ENCODE measurements around the gene GK.
"Not testable (repeated sequence)": the region's sequence is repeated elsewhere in the genome, so short reads cannot be mapped to it uniquely, and the experiment has no call there.

Gene GK

DNA sequence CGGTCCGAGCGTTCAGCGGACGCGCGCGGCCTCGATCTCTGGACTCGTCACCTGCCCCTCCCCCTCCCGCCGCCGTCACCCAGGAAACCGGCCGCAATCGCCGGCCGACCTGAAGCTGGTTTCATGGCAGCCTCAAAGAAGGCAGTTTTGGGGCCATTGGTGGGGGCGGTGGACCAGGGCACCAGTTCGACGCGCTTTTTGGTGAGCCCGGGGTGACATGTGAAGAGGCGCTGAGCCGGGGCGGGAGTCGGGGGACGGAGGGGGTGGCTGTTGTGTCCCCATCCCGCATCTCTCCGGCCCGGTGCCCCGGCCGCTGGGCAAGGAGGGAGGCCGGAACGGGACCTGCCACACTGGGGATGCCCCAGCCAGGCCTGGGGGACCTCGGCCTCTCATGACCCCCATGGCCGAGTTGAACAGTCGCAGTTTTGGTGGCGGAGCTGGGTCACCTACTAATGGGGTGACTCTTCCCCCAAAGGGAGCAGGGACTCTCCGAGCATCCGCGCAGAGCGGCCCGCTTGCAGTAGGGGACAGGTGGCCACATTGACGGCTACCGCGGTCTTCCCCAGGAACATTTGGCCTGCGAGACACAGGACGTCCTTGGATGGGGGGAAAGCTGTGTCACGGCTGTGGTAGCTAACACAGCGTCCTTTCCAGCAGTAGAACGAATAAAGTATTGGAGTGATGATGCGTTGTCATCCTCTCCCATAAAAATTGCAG, at the start of gene GK:
TSS of gene GK (plus strand) at position 9 of the 717 bp plus-strand sequence. CDS start at position 124, 115 bp downstream.
- DNase-seq (ENCODE audit: low read depth in 2 of 2): no peak

DNA sequence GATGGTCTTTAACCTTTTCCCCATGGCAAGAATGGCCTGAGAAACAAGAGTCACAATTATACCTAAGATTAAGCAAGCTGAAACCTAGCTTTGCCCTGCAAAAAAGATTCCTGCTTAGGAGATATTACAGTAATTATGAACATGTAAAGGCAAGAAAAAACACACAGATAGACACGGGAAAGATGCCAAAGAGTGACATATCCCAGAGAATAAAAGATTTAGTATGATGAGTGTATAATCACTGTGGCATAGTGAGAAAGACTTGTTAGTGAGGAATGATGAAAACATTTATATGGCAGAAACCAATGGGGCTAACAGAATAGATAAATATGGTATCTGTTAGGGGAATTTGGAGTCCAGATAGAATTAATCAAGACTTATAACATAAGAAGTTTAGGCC, 46.1 kb upstream of the GK start:
- DNase-seq (ENCODE audit: low read depth in 2 of 2): no peak

DNA sequence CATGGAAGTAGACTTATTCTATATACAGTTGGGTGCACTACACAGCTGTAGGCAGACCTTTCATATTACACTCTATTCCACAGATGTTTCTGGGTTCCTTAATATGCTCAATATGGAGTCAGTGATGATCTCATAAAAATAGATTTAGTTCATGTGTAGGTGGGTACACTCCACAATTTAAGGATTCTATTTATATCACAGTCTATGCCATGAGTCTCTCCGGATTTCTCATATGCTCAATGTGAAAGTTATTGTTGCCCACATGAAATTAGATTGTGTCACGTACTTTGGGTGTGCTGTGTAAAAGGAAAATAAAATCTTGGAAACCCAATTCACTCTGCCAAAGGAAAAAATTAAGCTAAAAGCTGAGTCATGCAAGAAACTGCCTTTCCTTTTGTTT, 43.2 kb upstream of the GK start:
- DNase-seq (ENCODE audit: low read depth in 2 of 2): no peak

DNA sequence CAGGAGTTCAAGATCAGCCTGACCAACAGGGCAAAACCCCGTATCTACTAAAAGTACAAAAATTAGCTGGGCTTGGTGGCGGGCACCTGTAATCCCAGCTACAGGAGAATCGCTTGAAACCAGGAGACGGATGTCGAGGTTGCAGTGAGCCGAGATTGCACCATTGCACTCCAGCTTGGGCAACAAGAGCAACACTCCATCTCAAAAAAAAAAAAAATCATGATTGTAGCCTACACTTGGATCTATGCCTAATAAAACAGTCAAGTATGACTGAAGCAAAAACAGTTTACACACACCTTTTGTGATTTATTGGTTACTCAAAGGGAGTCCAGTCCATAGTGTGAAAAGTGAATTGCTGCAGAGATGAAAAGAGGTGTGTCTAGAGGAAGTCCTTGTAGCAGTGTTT, 41.0 kb upstream of the GK start:
- DNase-seq (ENCODE audit: low read depth in 2 of 2): no peak

DNA sequence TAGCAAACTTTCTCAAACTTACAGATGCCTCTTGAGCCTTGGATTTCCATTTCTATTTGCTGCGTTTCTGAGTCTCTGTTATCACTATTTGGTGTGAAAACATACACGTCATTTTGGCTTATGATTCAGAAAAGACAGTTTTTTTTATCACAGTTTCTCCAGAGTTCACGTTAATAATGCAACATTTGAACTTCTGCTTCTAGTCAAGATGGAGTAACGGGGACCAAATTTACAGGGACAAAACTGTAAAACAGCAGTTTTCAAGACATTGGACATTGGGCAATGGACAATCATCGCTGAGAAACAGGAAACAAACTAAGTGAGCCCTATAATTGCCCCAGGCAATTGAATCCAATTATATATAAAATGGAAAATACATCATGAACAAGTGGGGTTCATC, 39.5 kb upstream of the GK start:
- DNase-seq (ENCODE audit: low read depth in 2 of 2): no peak

DNA sequence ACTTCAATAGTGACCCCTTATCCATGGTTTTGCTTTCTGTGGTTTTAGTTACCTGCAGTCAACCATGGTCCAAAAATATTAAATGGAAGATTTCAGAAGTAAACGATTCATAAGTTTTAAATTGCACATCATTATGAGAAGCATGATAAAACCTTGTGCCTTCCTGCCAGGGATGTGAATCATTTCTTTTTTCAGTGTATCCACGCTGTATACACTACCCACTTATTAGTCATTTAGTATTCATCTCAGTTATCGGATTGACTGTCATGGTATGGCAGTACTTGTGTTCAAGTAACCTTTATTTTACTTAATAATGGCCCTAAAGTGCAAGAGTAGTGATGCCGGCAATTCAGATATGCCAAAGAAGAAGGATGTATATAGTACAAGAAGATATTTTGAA, 38.0 kb upstream of the GK start:
- DNase-seq (ENCODE audit: low read depth in 2 of 2): no peak

DNA sequence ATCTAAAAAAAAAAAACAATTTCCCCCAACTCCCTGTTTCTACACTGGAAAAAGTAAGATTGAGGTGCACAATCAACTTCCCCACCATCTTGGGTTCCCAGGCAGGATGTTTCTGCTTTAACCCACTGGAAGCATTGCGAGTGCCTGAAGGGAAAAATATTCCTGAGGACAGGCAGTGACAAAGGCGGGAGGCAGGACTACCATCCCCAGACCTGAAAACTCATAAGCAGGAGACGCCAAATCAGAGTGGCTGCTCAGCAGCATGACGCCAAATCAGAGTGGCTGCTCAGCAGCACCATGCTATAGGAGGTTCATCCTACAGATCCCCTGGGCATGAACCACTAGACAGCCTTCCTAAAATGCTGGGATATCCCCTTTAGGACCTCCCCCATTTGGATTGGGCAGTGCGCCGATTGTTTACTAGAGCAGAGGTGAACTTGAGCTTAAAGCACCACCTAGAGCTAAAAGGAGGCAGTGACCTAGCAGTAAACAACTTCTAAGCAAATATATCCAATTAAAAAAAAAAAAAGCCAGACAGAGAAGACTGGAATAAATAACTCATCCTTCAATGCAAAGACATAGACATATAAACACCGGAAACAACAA, 35.0 kb upstream of the GK start:
- DNase-seq (ENCODE audit: low read depth in 2 of 2): no peak

DNA sequence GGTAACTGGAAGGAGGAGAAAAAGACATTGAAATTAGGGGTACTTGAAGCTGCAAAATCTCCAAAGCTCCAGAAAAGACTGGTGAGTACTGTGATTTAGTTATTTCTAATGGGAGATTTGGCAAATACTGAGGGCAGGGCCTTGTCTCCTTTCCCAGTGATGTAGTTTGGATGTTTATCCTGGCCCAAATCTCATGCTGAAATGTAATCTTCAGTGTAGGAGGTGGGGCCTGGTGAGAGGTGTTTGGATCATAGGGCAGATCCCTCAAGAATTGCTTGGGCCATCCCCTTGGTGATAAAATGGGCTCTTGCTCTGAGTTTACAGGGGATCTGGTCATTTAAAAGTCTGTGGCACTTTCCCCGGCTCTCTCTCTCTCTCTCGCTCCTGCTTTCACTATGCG, 33.1 kb upstream of the GK start:
- DNase-seq (ENCODE audit: low read depth in 2 of 2): no peak

DNA sequence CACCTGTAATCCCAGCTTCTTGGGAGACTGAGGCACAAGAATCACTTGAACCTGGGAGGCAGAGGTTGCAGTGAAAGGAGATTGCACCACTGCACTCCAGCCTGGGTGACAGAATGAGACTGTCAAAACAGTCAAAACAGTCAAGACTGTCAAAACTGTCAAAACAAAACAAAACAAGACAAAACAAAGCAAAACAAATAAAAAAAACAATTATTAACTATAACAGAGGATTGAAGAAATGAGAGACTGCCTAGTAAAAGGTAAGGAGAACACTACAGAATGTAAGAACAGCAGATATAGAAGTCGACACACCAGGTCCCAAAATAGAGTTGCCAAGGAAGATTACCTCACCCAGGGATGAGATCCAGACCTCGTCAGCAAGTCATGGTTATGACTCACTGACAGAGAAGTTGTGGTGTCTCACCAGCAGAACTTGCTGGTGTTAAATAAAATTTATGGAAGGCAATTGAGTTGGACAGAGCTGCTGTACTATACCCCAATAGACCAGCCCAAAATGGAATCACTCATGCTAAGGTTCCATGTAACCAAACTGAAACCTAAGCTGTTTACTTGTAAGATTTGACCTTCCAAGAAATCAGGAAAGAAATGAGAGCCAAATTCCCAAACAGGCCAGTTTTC, 32.1 kb upstream of the GK start:
- DNase-seq (ENCODE audit: low read depth in 2 of 2): no peak

DNA sequence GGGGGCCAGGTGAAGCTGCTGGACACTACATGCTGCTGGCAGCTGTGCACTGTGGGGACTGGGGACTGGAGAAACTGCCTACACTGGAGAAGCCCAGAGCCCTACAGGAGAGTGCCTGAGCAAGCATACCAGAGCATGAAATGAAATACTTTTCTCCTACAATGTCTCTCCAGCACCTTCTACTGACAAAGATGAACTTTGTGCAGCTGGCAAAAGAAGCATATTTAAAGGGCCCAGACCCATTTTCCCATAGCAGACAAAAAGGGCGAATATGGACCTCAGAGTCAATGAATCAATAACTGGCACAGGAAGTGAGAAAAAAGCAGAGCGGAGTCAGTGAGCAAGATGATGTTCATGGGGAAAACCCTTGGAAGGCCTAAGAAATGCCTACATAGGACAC, 30.9 kb upstream of the GK start:
- DNase-seq (ENCODE audit: low read depth in 2 of 2): no peak

DNA sequence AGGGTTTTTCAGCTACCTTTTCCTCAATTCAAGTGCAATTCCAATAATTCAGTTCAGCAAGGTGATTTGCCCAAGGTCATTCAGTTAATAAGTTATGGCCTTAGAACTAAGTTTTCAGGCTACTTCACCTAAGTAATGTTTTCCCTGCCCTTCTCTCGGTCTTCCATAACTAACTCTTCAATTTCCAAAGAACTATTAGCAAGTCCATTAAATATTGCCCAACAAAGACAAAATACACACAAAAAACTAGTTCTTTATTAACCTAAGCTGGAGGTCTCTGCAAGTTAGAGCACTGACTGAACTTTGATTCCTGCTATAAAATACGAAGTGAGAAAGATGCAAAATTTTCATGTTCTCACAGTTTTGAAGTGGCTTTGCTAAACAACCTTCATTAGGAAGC, 26.8 kb upstream of the GK start:
- no peak for DNase-seq (ENCODE audit: low read depth in 2 of 2)

DNA sequence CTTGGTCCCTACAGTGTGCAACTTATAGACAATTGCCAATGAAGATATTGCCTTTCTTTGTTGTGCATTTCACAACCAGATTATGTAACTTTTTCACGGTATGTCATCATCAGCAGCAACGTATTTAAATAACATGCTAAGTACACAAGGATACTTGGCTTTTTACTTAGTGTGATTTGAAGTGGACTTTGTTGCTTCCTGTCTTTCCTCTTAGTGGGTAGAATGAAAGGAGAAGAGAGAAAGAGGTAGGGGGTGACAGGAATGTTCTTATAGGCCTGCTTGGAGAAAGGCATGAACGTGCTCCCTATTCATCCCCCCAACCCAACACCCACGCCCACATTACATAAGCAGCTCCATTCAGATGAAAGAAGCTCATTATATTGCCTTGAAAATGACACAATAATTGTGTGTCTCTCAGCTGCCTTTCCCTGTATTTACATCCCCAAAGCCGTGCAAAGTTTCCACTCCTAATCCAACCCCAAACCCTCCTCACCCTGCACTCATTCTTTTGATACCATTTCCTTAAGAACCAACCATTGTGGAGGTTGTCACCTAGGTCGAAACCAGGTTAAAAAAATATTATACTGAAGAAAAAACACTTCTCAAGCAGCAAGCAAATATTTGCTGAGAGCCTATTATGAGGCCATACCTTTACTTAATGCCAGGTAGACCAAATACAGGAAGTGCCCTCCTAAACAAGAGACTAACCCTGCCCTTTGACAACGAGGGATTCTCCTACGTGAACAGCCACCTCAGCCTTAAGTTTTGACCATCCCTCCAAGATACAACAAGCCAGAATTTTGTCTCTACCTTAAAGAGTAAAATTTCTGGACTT, 25.2 kb upstream of the GK start:
- no peak for DNase-seq (ENCODE audit: low read depth in 2 of 2)

DNA sequence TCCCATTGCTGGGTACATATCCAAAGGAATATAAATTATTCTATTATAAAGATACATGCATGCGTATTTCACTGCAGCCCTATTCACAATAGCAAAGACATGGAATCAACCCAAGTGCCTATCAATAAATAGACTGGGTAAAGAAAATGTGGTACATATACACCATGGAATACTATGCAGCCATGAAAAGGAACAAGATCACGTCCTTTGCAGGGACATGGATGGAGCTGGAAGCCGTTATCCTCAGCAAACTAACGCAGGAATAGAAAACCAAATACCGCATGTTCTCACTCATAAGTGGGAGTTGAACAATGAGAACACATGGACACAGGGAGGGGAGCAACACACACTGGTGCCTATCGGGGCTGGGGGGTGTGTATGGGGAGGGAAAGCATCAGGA, 19.2 kb upstream of the GK start:
- not testable (repeated sequence) for DNase-seq (ENCODE audit: low read depth in 2 of 2)

DNA sequence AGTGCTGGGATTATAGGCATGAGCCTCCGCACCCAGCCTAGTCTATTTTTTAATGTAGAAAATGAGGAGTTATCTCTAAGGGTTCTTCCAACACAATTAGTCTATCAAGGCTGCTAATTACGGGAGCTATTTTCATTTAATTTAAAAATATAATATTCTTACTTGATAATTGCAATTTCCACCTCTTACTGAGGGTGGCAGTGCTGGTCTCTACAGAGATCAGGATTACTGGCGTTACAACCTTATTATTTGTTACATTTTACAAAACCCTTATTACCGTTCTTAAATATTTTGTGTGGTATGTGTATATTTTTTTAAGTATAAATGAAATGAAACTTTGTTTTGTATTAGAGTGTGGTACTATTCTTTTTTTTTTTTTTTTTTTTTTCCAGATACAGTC, 17.6 kb upstream of the GK start:
- DNase-seq (ENCODE audit: low read depth in 2 of 2): no peak

DNA sequence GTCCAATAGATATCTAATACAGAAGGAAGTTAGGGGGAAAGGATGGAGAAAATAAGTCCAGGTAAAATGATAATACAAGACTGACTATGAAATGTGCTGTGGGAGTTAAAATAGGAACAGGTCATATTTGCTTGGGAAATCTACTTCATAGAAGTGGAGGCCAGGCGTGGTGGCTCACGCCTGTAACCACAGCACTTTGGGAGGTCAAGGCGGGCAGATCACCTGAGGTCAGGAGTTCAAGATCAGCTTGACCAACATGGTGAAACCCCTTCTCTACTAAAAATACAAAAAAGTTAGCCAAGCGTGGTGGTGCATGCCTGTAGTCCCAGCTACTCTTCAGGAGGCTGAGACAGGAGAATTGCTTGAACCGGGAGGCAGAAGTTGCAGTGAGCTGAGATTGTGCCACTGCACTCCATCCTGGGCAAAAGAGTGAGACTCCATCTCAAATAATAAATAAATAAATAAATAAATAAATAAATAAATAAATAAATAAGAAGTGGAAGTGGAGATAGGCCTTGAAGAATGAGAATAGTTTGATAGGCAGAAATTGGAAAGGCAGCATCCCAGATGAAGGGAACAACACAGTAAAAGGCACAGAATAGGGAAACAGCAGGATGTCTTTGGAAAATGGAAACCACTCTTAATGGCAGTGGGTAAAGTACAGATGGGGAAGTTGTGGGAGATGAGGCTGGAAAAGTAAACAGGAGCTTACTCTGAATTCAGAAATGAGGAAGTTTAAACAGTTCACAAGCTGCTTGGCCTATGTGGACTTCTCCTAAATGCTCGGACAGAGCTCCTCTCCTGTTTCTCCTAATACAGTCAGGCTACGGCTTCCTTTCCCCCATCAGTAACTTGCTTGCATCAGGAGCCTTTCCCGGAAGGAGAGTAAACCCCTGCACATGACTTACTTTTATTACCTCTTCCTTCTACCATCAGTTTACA, 15.1 kb upstream of the GK start:
- no peak for DNase-seq (ENCODE audit: low read depth in 2 of 2)

DNA sequence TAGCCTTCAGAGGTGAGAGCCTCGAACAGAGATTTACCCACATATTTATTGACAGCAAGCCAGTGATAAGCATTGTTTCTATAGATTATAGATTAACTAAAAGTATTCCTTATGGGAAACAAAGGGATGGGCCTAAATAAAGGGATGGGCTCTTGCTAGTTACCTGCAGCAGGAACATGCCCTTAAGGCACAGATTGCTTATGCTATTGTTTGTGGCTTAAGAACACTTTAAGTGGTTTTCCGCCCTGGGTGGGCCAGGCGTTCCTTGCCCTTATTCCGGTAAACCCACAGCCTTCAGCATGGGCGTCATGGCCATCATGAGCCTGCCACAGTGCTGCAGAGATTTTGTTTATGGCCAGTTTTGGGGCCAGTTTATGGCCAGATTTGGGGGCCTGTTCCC, 13.5 kb upstream of the GK start:
- DNase-seq (ENCODE audit: low read depth in 2 of 2): not testable (repeated sequence)

DNA sequence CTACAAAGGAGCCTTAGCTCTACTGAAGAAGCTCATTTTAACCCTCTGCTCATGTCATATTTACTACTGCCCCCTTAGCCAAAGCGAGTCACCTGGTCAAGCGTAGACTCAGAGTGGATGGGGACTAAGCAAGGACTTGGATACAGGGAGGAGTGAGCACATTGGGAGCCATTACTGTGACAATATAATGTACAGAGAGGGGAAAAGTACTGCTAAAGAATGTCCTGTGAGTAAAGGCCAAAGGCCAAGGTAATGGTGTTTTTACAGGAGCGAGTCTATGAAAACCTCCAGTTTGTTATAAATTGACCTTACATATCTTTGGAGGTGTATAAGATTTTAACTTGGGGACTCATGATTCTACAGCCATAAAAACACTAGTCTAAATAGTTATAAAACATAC, 10.6 kb upstream of the GK start:
- no peak for DNase-seq (ENCODE audit: low read depth in 2 of 2)

DNA sequence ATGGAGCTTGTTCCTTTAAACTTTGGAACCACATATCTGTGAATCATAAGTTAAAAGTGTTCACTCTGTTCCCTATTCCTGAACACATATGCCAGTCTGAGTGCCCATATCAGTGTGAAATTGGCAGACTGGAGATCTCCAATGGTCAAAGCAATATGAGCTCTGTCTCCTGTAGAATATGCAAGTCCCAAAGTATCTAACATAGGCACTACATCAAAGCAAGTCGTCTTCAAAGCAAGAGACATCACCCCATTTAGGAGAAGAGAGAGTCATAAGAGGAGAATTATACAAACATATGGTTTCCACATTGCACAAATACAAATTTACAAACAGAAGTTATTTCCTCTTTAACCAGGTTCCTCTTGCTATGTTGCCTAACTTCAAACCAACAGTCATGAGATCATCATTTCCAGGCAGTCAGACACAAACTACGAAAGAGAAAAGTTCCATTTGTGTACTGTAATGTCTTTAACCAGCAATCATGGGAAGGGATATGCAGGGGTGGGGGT, 9.9 kb upstream of the GK start:
- no peak for DNase-seq (ENCODE audit: low read depth in 2 of 2)

DNA sequence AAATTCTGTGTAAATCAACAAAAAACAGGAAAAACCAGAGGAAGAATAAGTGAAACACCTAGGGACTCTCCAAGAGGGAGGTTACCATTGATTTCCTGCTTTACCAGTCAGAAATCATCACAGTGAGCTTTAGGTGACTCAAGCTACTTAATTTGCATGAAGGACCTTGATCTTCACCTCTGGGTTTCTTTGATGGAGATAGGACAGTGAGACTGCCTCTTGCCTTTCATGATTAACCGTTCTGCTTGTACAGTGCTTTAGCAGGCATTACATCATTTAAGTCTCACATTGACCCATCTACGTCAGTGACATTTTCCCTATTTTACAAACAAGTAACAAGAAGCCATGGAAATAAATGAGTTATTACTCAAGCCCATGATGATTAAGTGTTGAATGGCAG, 3.4 kb upstream of the GK start:
- DNase-seq (ENCODE audit: low read depth in 2 of 2): no peak

DNA sequence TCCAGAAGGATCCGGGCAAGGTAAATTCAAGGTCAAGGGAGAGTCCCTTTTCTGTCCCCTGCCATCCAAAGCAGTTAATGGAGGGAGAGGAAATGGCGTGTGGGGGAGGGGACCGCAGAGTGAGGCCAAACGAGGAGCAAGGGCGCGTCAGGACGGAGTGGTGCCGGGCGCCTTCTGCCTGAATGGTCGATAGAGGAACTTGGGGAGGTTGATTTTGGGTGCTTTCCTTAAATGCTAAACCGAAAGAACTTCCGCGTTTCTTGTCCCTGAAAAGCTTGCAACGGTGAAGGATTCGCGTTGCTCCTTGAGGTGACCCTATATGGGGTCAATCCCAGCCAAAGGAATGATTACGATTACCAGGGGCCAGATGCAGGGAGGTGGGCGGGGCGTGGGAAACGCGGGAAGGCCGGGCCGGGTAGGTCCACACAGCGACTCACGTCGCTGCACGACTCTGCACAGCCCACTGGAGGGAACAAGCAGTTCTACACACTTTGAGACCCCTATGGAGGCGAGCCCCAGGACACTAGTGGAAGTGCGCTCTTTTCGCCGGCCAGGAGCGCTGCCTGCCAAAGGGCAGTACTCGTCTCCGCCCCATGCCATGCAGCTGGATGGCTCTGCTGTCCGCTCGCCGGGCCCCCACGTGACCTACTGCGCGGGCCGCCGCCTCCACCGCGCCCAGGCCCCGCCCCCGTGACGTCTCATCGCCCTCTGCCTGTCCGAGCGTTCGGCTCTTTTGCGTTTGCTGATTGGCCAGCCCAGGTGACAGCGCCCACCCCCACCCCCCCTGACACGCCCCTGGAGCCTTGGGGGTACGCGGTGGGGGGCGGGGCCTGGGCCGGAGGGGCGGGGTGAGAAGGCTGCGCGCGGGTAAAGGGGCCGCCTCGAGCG, 452 bp upstream of the GK start:
- DNase-seq (ENCODE audit: low read depth in 2 of 2): peak; percentile 73 to 86
